ENCODE measurements around the gene ANKFN1. TPM values are rescaled to one million over a fixed set of nuclear protein-coding genes. Genes with fewer than 3 reads are reported as not detected.

The ANKFN1 gene
- total RNA-seq (0.21 TPM in 1 of 2 replicates, not detected in the other), polyA plus RNA-seq (0.55 TPM in 1 of 2 replicates, not detected in the other)

GRCh38 chr17:56152874-56153602, at the start of gene ANKFN1:
Gene ANKFN1 (plus strand): TSS chr17:56153475. CDS start chr17:56212668, 59,193 bp downstream.
- H3K27ac ChIP-seq: no peak within 1 kb of the TSS
- H3K4me1 ChIP-seq (ENCODE audit: low read depth): no peaks in the 10 kb centered on the region
- no peak for TF ChIP-seq CTCF (IDR thresholded peaks at IDR 0.05; ENCODE audit: low read depth, low read length)
- no peak within 1 kb of the TSS for H3K4me3 ChIP-seq
- no peaks in the 10 kb centered on the region for H3K36me3 ChIP-seq
- H3K9me3 ChIP-seq (ENCODE audit: low read depth): no peaks in the 10 kb centered on the region
- no peak for DNase-seq (ENCODE audit: low read depth in 1 of 2, low spot score in 1 of 2)
- no peaks in the 10 kb centered on the region for H3K27me3 ChIP-seq

DNA sequence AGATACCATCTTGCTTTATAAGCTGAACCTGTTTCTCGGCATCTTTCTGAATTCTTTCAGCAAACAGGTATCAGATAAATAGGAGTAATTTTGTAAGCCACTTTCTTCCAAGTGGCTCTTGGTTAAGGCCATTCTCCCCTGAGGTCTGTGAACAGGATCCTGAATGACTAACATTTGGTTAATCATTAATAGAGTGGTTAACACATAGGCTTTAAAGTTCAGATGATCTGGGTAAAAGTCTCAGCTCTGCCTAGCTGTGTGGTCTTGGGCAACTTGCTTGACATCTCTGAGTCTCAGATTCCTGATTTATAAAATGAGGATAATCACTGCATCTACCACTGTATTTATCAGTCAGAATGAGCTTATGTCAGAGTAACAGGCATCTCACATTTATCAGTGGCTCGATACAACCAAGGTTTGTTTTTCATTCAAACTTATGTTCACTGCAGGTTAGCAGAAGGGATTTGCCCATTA, 44.4 kb upstream of the ANKFN1 start:
- H3K36me3 ChIP-seq: no peaks in the 10 kb centered on the region
- no peak overlapping the region for H3K27ac ChIP-seq
- H3K4me3 ChIP-seq: no peak overlapping the region
- TF ChIP-seq CTCF (IDR thresholded peaks at IDR 0.05; ENCODE audit: low read depth, low read length): no peak
- no peaks in the 10 kb centered on the region for H3K9me3 ChIP-seq (ENCODE audit: low read depth)
- peaks cover 7% of the 10 kb centered on the region for H3K27me3 ChIP-seq
- no peak for DNase-seq (ENCODE audit: low read depth in 1 of 2, low spot score in 1 of 2)
- no peaks in the 10 kb centered on the region for H3K4me1 ChIP-seq (ENCODE audit: low read depth)

DNA sequence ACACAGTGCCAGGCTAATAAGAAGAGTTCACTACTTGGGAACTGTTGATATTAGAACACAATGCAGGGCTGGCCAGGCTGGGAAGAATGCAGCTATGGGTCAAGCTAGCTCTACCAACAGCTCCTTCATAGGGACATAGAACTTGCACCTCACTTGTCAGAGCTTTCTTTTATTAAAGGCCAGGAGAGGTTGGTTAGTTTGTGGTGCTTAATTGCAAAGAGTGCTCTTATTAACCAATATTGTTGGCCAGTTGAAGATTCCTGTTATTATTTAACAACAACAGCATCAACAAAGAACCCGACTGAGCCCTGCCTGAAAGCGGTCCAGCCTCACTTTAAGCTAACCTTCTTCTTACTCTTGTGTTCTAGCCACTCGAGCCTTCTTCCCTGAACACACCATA, 43.4 kb upstream of the ANKFN1 start:
- no peak for TF ChIP-seq CTCF (IDR thresholded peaks at IDR 0.05; ENCODE audit: low read depth, low read length)
- no peak for DNase-seq (ENCODE audit: low read depth in 1 of 2, low spot score in 1 of 2)
- Histone ChIP-seq H3K4me1 (ENCODE audit: low read depth) (no peaks in the 10 kb centered on the region), H3K36me3 (no peaks in the 10 kb centered on the region), H3K4me3 (no peak overlapping the region), H3K9me3 (ENCODE audit: low read depth) (no peaks in the 10 kb centered on the region), H3K27me3 (peaks cover 3% of the 10 kb centered on the region), H3K27ac (no peak overlapping the region)

GRCh38 chr17:56110463-56111135, 42.7 kb upstream of the ANKFN1 start:
- H3K27ac ChIP-seq: no peak overlapping the region
- H3K4me1 ChIP-seq (ENCODE audit: low read depth): no peaks in the 10 kb centered on the region
- H3K36me3 ChIP-seq: no peaks in the 10 kb centered on the region
- H3K27me3 ChIP-seq: no peaks in the 10 kb centered on the region
- H3K4me3 ChIP-seq: no peak overlapping the region
- DNase-seq (ENCODE audit: low read depth in 1 of 2, low spot score in 1 of 2): no peak
- no peaks in the 10 kb centered on the region for H3K9me3 ChIP-seq (ENCODE audit: low read depth)
- TF ChIP-seq CTCF (IDR thresholded peaks at IDR 0.05; ENCODE audit: low read depth, low read length): no peak

DNA sequence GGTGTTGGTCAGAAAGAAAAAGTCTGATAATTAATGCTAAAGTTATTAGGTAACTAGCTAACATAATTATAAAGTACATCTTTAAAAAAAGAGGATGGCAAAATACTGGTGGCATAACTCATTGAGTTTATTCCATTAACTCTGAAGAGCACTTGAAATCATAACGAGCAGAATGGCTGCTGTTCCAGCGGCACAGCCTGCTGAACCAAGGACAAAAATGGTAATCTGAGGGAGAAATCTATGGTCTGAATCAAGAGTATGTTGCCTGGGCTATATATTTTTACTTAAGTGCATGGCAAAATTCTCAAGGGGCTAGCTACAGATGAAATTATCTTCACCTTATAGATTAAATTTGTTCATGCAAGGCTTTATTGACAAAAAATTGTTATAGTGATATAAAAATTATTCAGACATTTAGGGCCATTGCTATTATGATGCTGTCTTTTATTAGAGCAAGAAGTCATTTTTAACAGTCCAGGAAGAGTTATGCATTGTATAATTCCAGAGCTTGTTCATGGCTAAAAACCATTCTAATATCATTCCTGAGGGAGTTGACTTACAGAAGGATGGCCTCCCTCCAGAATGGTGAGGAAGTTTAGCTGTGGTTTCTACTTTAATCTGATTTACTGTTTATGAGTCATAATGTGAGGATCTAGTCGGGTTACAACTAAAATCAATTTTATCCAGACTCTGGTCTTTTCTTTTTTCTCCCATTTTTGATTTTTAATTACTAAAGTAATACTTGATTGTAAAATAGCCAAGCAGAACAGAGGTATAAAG, 41.4 kb upstream of the ANKFN1 start:
- Histone ChIP-seq H3K4me3 (no peak overlapping the region), H3K36me3 (no peaks in the 10 kb centered on the region), H3K4me1 (ENCODE audit: low read depth) (no peaks in the 10 kb centered on the region), H3K27me3 (no peaks in the 10 kb centered on the region), H3K27ac (no peak overlapping the region), H3K9me3 (ENCODE audit: low read depth) (no peaks in the 10 kb centered on the region)
- DNase-seq (ENCODE audit: low read depth in 1 of 2, low spot score in 1 of 2): no peak
- TF ChIP-seq CTCF (IDR thresholded peaks at IDR 0.05; ENCODE audit: low read depth, low read length): no peak

All from cardiac muscle cell (in vitro differentiated cells and primary cell).